Lung (tissue), 12 donors: ENCODE data around the gene CCDC136. TPM values are rescaled to one million over a fixed set of nuclear protein-coding genes. Genes with fewer than 3 reads are reported as not detected.

Experiments used
- ATAC-seq: fragments of 200-7000 bp; cut with Tn5 transposase; one replicate; pipeline ENCODE4 v1.9.1; 2020; ENCODE audit warnings: moderate number of reproducible peaks; ENCODE audit not compliant: insufficient read depth, low FRiP score
- DNase-seq, 3 donors: peaks; one replicate each; pipeline ENCODE4 v3.0.0-alpha.2; 2013 to 2017
- H3K27ac ChIP-seq, 2 donors: one replicate each; pipeline ENCODE4 v1.5.1; 2013; ENCODE audit warnings: mild to moderate bottlenecking in 2 of 2, moderate library complexity in 2 of 2, control low read depth in 1 of 2, inconsistent platforms in 1 of 2, low read depth in 1 of 2, low read length in 1 of 2
- H3K27me3 ChIP-seq, 3 donors: one replicate each; pipeline ENCODE4 v1.5.1; 2013; ENCODE audit warnings: low read length in 2 of 3; ENCODE audit not compliant: control insufficient read depth in 3 of 3, insufficient read depth in 3 of 3
- H3K36me3 ChIP-seq, 4 donors: one replicate each; pipeline ENCODE4 v1.5.1; 2013; ENCODE audit warnings: low read length in 4 of 4, mild to moderate bottlenecking in 1 of 4, moderate library complexity in 1 of 4; ENCODE audit not compliant: control insufficient read depth in 4 of 4, insufficient read depth in 4 of 4
- H3K4me1 ChIP-seq, 5 donors: one replicate each; pipeline ENCODE4 v1.5.1; 2013; ENCODE audit warnings: low read length in 5 of 5, mild to moderate bottlenecking in 2 of 5, moderate library complexity in 1 of 5; ENCODE audit not compliant: control insufficient read depth in 5 of 5, insufficient read depth in 5 of 5
- H3K4me3 ChIP-seq: one replicate; pipeline ENCODE4 v1.5.1; 2013; ENCODE audit warnings: mild to moderate bottlenecking, control low read depth, moderate library complexity
- H3K9ac ChIP-seq, 2 donors: one replicate each; pipeline ENCODE4 v1.5.1; 2013; ENCODE audit warnings: low read length in 2 of 2, control low read depth in 1 of 2; ENCODE audit not compliant: insufficient read depth in 1 of 2
- H3K9me3 ChIP-seq, 4 donors: one replicate each; pipeline ENCODE4 v1.5.1; 2013; ENCODE audit warnings: low read length in 3 of 4, mild to moderate bottlenecking in 1 of 4, moderate library complexity in 1 of 4; ENCODE audit not compliant: control insufficient read depth in 4 of 4, insufficient read depth in 3 of 4
- CTCF ChIP-seq: IDR thresholded peaks from 2 replicates; pipeline ENCODE4 v1.5.1; 2012; ENCODE audit warnings: mild to moderate bottlenecking; ENCODE audit errors: control extremely low read depth, extremely low read depth
- WGBS, 2 donors: extraction: QIAGEN DNeasy Blood & Tissue Kit; methylation state at CpG; one replicate each; pipeline ENCODE4 v1.1.7; 2013; 5-methylcytosine and 5-hydroxymethylcytosine counted together
- polyA plus RNA-seq, 2 donors: library from polyadenylated mRNA; stranded (reverse); fragments of 200-250 nt; gene quantifications; one replicate each; pipeline ENCODE4 v1.2.1, GENCODE V29; 2013
- total RNA-seq, 2 donors: library from RNA; depleted of rRNA in 1 of 2; stranded (reverse); fragments of >200 nt in 1 of 2; gene quantifications; one replicate each; pipeline ENCODE4 v1.2.1, GENCODE V29; 2014 to 2021
- donor health status: control.
- donor health status: control.
- donor health status: Bipolar disorder and iron deficiency.
- donor health status: healthy.
- donor health status: DM: yes; HTN: yes; CAD: no.

The CCDC136 gene
- total and polyA plus RNA-seq, 4 donors: 0.70 to 6.4 (median 1.7) TPM

- Histone ChIP-seq H3K9me3 (no peaks in the 10 kb centered on the region), H3K36me3 (peaks cover 20 to 45% (median 24%) of the 10 kb centered on the region in 4 donors), H3K4me3 (no peak overlapping the region), H3K27ac (peak overlapping the region in 1 of 2 donors; percentile 45), H3K9ac (no peak overlapping the region), H3K27me3 (no peaks in the 10 kb centered on the region), H3K4me1 (peaks cover 0 to 31% (median 2%) of the 10 kb centered on the region in 5 donors)
- ATAC-seq (no peak), DNase-seq (no peak)
- TF ChIP-seq CTCF: no peak
- 95 to 97% methylated on average over 1 of the region's 1 CpG for WGBS, 2 donors
Observed at GRCh38 chr7:128752251-128752650, 39.5 kb upstream of the CCDC136 start.

- TF ChIP-seq CTCF: no peak
- Histone ChIP-seq H3K4me1 (peaks cover 0 to 23% (median 2%) of the 10 kb centered on the region in 5 donors), H3K9ac (no peak overlapping the region), H3K27ac (peak overlapping the region in 1 of 2 donors; percentile 67), H3K27me3 (no peaks in the 10 kb centered on the region), H3K36me3 (peaks cover 21 to 52% (median 27%) of the 10 kb centered on the region in 4 donors), H3K4me3 (no peak overlapping the region), H3K9me3 (no peaks in the 10 kb centered on the region)
- ATAC-seq: no peak
- no peak for DNase-seq
- WGBS, 2 donors: 92 to 96% methylated on average over 2 of the region's 2 CpGs
Observed at GRCh38 chr7:128755075-128755818, 36.5 kb upstream of the CCDC136 start.

- no peak overlapping the region for H3K9ac ChIP-seq
- peaks cover 0 to 23% (median 2%) of the 10 kb centered on the region in 5 donors for H3K4me1 ChIP-seq
- ATAC-seq (no peak), DNase-seq (peak in 1 of 3 donors; percentile 29)
- WGBS, 2 donors: 69 to 76% methylated on average over 5 of the region's 5 CpGs
- H3K27ac ChIP-seq: peak overlapping the region in 1 of 2 donors; percentile 90
- no peak for TF ChIP-seq CTCF
- H3K27me3 ChIP-seq: no peaks in the 10 kb centered on the region
- no peaks in the 10 kb centered on the region for H3K9me3 ChIP-seq
- peaks cover 21 to 53% (median 27%) of the 10 kb centered on the region in 4 donors for H3K36me3 ChIP-seq
- no peak overlapping the region for H3K4me3 ChIP-seq
Observed at GRCh38 chr7:128755819-128756476, 35.8 kb upstream of the CCDC136 start.
